Liver (tissue), 3 donors: Measurements from ENCODE around the gene IER2.

Experiments used
- HNF4G ChIP-seq: IDR thresholded peaks from 2 replicates; pipeline ENCODE4 v1.6.1; 2016; ENCODE audit warnings: antibody characterized with exemption
- TF ChIP-seq, protein P1 (sequence below): fragments of 150-350 bp; IDR thresholded peaks from 2 replicates; pipeline ENCODE4 v1.5.1; 2017; ENCODE audit warnings: improper control_type of control experiment, low read depth, low read length; ENCODE audit not compliant: missing input control
- TF ChIP-seq, protein P2 (sequence below): IDR thresholded peaks from 2 replicates; pipeline ENCODE4 v1.6.1; 2016; ENCODE audit warnings: antibody characterized with exemption
- donor health status: healthy.
- donor health status: healthy.

GRCh38 chr19:13163609-13164342 lies 13.6 kb downstream of the IER2 start:
- TF ChIP-seq, protein P1, sequence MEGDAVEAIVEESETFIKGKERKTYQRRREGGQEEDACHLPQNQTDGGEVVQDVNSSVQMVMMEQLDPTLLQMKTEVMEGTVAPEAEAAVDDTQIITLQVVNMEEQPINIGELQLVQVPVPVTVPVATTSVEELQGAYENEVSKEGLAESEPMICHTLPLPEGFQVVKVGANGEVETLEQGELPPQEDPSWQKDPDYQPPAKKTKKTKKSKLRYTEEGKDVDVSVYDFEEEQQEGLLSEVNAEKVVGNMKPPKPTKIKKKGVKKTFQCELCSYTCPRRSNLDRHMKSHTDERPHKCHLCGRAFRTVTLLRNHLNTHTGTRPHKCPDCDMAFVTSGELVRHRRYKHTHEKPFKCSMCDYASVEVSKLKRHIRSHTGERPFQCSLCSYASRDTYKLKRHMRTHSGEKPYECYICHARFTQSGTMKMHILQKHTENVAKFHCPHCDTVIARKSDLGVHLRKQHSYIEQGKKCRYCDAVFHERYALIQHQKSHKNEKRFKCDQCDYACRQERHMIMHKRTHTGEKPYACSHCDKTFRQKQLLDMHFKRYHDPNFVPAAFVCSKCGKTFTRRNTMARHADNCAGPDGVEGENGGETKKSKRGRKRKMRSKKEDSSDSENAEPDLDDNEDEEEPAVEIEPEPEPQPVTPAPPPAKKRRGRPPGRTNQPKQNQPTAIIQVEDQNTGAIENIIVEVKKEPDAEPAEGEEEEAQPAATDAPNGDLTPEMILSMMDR, result no peak
- no peak for TF ChIP-seq HNF4G
- TF ChIP-seq, protein P2, sequence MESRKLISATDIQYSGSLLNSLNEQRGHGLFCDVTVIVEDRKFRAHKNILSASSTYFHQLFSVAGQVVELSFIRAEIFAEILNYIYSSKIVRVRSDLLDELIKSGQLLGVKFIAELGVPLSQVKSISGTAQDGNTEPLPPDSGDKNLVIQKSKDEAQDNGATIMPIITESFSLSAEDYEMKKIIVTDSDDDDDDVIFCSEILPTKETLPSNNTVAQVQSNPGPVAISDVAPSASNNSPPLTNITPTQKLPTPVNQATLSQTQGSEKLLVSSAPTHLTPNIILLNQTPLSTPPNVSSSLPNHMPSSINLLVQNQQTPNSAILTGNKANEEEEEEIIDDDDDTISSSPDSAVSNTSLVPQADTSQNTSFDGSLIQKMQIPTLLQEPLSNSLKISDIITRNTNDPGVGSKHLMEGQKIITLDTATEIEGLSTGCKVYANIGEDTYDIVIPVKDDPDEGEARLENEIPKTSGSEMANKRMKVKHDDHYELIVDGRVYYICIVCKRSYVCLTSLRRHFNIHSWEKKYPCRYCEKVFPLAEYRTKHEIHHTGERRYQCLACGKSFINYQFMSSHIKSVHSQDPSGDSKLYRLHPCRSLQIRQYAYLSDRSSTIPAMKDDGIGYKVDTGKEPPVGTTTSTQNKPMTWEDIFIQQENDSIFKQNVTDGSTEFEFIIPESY, result no peak
